PC-3 (cell line): ENCODE data around the gene FBXO48. TPM values are rescaled to one million over a fixed set of nuclear protein-coding genes. Genes with fewer than 3 reads are reported as not detected.
"Not testable (repeated sequence)": the region's sequence is repeated elsewhere in the genome, so short reads cannot be mapped to it uniquely, and the experiment has no call there.

ENCODE experiments used
- ATAC-seq: fragments of 200-7000 bp; cut with Tn5 transposase; 2 replicates; pipeline ENCODE4 v1.9.1; 2020; ENCODE audit warnings: mild to moderate bottlenecking, moderate library complexity
- BruUV-seq: library from RNA; stranded (reverse); fragments of 400-500 nt; replicated peaks from 2 replicates; lab custom pipeline; 2021; lab: Mats Ljungman, UMichigan
- CTCF ChIA-PET: fragments of 300-600 bp; sonication (Branson Sonifier 250); formaldehyde crosslinking; loops from one replicate; lab custom pipeline; 2022; ENCODE audit warnings: antibody characterized with exemption; lab: Charles Lee
- POLR2A ChIA-PET: fragments of 300-600 bp; sonication (Branson Sonifier 250); formaldehyde crosslinking; loops from one replicate; lab custom pipeline; 2022; ENCODE audit warnings: antibody characterized with exemption; ENCODE audit not compliant: unreplicated experiment; lab: Charles Lee
- DNase-seq: peaks from one replicate; pipeline ENCODE4 v3.0.0-alpha.2; 2015
- H2AFZ ChIP-seq: fragments of 300-600 bp; sonication (generic); 2 replicates; pipeline ENCODE4 v1.6.0; 2016; ENCODE audit warnings: antibody characterized with exemption, low read length
- H3F3A ChIP-seq: fragments of 300-600 bp; sonication (generic); one replicate; pipeline ENCODE4 v1.6.0; 2017; ENCODE audit warnings: antibody characterized with exemption, low read length, control low read depth, mild to moderate bottlenecking; ENCODE audit not compliant: unreplicated experiment
- H3K27ac ChIP-seq: fragments of 300-600 bp; sonication (generic); 2 replicates; pipeline ENCODE4 v1.5.1; 2016; ENCODE audit warnings: mild to moderate bottlenecking, low read length
- H3K27me3 ChIP-seq: fragments of 300-600 bp; sonication (generic); 2 replicates; pipeline ENCODE4 v1.6.1; 2016; ENCODE audit warnings: low read length, mixed read lengths
- H3K36me3 ChIP-seq: fragments of 300-600 bp; sonication (generic); 2 replicates; pipeline ENCODE4 v1.6.1; 2016; ENCODE audit warnings: low read depth, mixed run types, low read length, mixed read lengths
- H3K4me1 ChIP-seq: fragments of 300-600 bp; sonication (generic); 2 replicates; pipeline ENCODE4 v1.5.1; 2016; ENCODE audit warnings: low read length; ENCODE audit not compliant: insufficient read depth
- H3K4me2 ChIP-seq: fragments of 300-600 bp; sonication (generic); 2 replicates; pipeline ENCODE4 v1.6.0; 2016; ENCODE audit warnings: low read length
- H3K4me3 ChIP-seq: fragments of 300-600 bp; sonication (generic); 2 replicates; pipeline ENCODE4 v1.5.1; 2016; ENCODE audit warnings: mild to moderate bottlenecking, low read length, mixed read lengths
- H3K79me2 ChIP-seq: fragments of 300-600 bp; sonication (generic); 2 replicates; pipeline ENCODE4 v1.6.1; 2017; ENCODE audit warnings: low read length, mixed read lengths
- H3K9ac ChIP-seq: fragments of 300-600 bp; sonication (generic); 2 replicates; pipeline ENCODE4 v1.6.0; 2016; ENCODE audit warnings: mild to moderate bottlenecking, low read length
- H3K9me2 ChIP-seq: fragments of 300-600 bp; sonication (generic); replicated peaks from 2 replicates; pipeline ENCODE4 v1.6.1; 2016; ENCODE audit warnings: mixed run types, low read length, mixed read lengths
- H3K9me3 ChIP-seq: fragments of 300-600 bp; sonication (generic); 2 replicates; pipeline ENCODE4 v1.6.1; 2016; ENCODE audit warnings: low read length, mixed read lengths
- H4K20me1 ChIP-seq: fragments of 300-600 bp; sonication (generic); 2 replicates; pipeline ENCODE4 v1.6.1; 2016; ENCODE audit warnings: low read length, mixed read lengths
- EZH2 ChIP-seq: fragments of 300-600 bp; sonication (generic); IDR thresholded peaks from one replicate; pipeline ENCODE4 v1.6.1; 2017; ENCODE audit warnings: antibody characterized with exemption, mild to moderate bottlenecking, low read length; ENCODE audit not compliant: unreplicated experiment
- EZH2phosphoT487 ChIP-seq: fragments of 300-600 bp; sonication (generic); IDR thresholded peaks from 2 replicates; pipeline ENCODE4 v1.6.1; 2018; ENCODE audit warnings: mild to moderate bottlenecking, antibody characterized with exemption, low read length, borderline replicate concordance
- intact Hi-C: fragments of 100-400 bp; cut with micrococcal nuclease; formaldehyde crosslinking; loops from 2 replicates; pipeline ENCODE4 v1.9.0; 2023
- total RNA-seq: library from RNA; depleted of rRNA; stranded (reverse); fragments of >200 nt; gene quantifications from 2 replicates; pipeline ENCODE4 v1.2.3, GENCODE V29; 2014
- TF ChIP-seq, protein P1 (sequence below): fragments of 300-600 bp; sonication (generic); conservative IDR thresholded peaks from 2 replicates; pipeline ENCODE4 v1.5.1; 2017; ENCODE audit warnings: antibody characterized with exemption, low read depth, mild to moderate bottlenecking, low read length

The FBXO48 gene
- total RNA-seq, 1 experiment from 2014 or later: 0.91 TPM

DNA sequence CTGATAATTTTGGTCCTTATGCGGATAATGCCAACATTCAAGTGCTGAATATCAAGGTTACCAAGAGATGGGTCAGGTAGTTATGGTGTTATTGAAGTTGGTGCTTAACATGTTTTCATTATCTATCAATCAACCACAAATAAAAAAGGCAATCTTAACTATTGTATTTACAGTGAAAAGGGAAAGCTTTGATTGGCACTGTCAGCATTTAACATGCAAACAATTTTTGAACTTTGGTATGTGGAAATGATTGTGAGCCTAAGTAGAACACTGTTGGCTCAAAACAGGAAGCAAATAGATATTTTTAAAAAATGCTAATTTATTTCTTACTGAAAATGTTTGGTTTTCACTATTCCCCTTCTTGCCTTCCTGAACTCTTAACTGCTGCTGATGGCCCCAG lies 22.2 kb upstream of the FBXO48 start:
- H3K4me3 ChIP-seq: no peak overlapping the region
- CTCF ChIA-PET: interaction anchor here (1.0 kb wide), 1 partner anchor 23 kb away, joined by 6 read pairs; the partner anchor contains the start of genes APLF and FBXO48
- H3K9me3 ChIP-seq: no peaks in the 10 kb centered on the region
- no peak overlapping the region for H3K4me2 ChIP-seq
- no TSS peak for BruUV-seq
- POLR2A ChIA-PET: no interaction called here
- H3K27me3 ChIP-seq: no peaks in the 10 kb centered on the region
- ATAC-seq (no peak), DNase-seq (no peak)
- H3K27ac ChIP-seq: no peak overlapping the region
- intact Hi-C loops: no loop called here
- H2AFZ ChIP-seq: no peak overlapping the region
- no peaks in the 10 kb centered on the region for H3K4me1 ChIP-seq
- no peak overlapping the region for H3K9ac ChIP-seq
- no peaks in the 10 kb centered on the region for H3K36me3 ChIP-seq
- H3K79me2 ChIP-seq: no peaks in the 10 kb centered on the region
- TF ChIP-seq EZH2: no peak
- no peak for TF ChIP-seq EZH2phosphoT487
- TF ChIP-seq, protein P1, sequence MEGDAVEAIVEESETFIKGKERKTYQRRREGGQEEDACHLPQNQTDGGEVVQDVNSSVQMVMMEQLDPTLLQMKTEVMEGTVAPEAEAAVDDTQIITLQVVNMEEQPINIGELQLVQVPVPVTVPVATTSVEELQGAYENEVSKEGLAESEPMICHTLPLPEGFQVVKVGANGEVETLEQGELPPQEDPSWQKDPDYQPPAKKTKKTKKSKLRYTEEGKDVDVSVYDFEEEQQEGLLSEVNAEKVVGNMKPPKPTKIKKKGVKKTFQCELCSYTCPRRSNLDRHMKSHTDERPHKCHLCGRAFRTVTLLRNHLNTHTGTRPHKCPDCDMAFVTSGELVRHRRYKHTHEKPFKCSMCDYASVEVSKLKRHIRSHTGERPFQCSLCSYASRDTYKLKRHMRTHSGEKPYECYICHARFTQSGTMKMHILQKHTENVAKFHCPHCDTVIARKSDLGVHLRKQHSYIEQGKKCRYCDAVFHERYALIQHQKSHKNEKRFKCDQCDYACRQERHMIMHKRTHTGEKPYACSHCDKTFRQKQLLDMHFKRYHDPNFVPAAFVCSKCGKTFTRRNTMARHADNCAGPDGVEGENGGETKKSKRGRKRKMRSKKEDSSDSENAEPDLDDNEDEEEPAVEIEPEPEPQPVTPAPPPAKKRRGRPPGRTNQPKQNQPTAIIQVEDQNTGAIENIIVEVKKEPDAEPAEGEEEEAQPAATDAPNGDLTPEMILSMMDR: no peak
- H3K9me2 ChIP-seq: no peaks in the 10 kb centered on the region
- H3F3A ChIP-seq: no peaks in the 10 kb centered on the region
- H4K20me1 ChIP-seq: no peaks in the 10 kb centered on the region

DNA sequence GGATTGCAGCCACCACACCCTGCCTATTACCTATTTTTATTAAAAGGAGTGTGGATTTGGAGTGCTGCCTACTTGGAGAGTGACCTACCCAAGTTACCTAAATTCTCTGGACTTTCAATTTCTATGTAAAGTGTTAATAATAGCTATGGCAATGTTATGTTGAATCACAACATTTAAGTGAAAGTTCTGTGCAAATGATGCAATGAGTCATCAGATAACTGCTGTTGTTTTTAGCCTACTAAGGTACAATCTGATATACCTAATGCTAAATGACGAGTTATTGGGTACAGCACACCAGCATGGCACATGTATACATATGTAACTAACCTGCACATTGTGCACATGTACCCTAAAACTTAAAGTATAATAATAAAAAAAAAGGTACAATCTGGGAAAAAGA lies 21.5 kb upstream of the FBXO48 start:
- intact Hi-C loops: loop anchor here (1.0 kb wide), 2 partner anchors 107 to 158 kb away; no protein-coding TSS in a partner anchor
- POLR2A ChIA-PET: interaction anchor here (0.9 kb wide), 1 partner anchor 24 kb away, joined by 3 read pairs; no protein-coding TSS in a partner anchor

GRCh38 chr2:68487773-68488355 lies 20.8 kb upstream of the FBXO48 start:
- POLR2A ChIA-PET: interaction anchor here (0.6 to 0.9 kb wide), 3 partner anchors 107 to 245 kb away, joined by 3 to 5 read pairs (median 4); no protein-coding TSS in a partner anchor

More for the DNA sequence above, 21.5 kb upstream of the FBXO48 start:
- H3K79me2 ChIP-seq, H3K27me3 ChIP-seq, H3K4me3 ChIP-seq, H3K9me2 ChIP-seq, H3K4me2 ChIP-seq, H3K36me3 ChIP-seq, H3K9me3 ChIP-seq, H4K20me1 ChIP-seq, H3K4me1 ChIP-seq, H3F3A ChIP-seq, H2AFZ ChIP-seq, H3K9ac ChIP-seq, H3K27ac ChIP-seq, BruUV-seq: not testable (repeated sequence)
- CTCF ChIA-PET: interaction anchor here (0.6 to 1.8 kb wide), 5 partner anchors 22 to 221 kb away, joined by 3 to 56 read pairs (median 4); partner anchors contain the start of genes APLF and FBXO48
- DNase-seq (peak; percentile 39), ATAC-seq (peak; percentile 86)

More at GRCh38 chr2:68487773-68488355, 20.8 kb upstream of the FBXO48 start:
- BruUV-seq: no TSS peak
- H3K4me3 ChIP-seq: no peak overlapping the region
- no peaks in the 10 kb centered on the region for H3K4me1 ChIP-seq
- ATAC-seq (peak; percentile 64), DNase-seq (peak; percentile 65)
- no peak overlapping the region for H3K9ac ChIP-seq
- H3K9me2 ChIP-seq: no peaks in the 10 kb centered on the region
- TF ChIP-seq EZH2phosphoT487 (no peak), EZH2 (no peak)
- TF ChIP-seq, protein P1: peak; percentile 76
- H3K9me3 ChIP-seq: no peaks in the 10 kb centered on the region
- H3K27me3 ChIP-seq: no peaks in the 10 kb centered on the region
- intact Hi-C loops: loop anchor here (1.0 to 2.0 kb wide), 4 partner anchors 21 to 227 kb away; partner anchors contain the start of genes APLF and FBXO48
- no peak overlapping the region for H2AFZ ChIP-seq
- H3F3A ChIP-seq: no peaks in the 10 kb centered on the region
- H3K4me2 ChIP-seq: no peak overlapping the region
- CTCF ChIA-PET: interaction anchor here (0.6 to 1.8 kb wide), 10 partner anchors 22 to 233 kb away, joined by 3 to 56 read pairs (median 6); partner anchors contain the start of gene PROKR1
- H3K36me3 ChIP-seq: no peaks in the 10 kb centered on the region
- H3K79me2 ChIP-seq: no peaks in the 10 kb centered on the region
- H3K27ac ChIP-seq: no peak overlapping the region
- H4K20me1 ChIP-seq: no peaks in the 10 kb centered on the region
